OCI-LY3 (cell line): Measurements from ENCODE around the gene DOCK9.

Source experiments
- EZH2phosphoT487 ChIP-seq: fragments of 200-600 bp; shearing (Covaris generic); IDR thresholded peaks from 2 replicates; pipeline ENCODE4 v1.6.1; 2018; ENCODE audit warnings: antibody characterized with exemption, mixed run types, low read depth
- TF ChIP-seq, protein P1 (sequence below): fragments of 200-600, 300-600 bp; sonication (generic); IDR thresholded peaks from 2 replicates; pipeline ENCODE4 v1.5.1; 2014; ENCODE audit warnings: antibody characterized with exemption, low read length, low read depth

DNA sequence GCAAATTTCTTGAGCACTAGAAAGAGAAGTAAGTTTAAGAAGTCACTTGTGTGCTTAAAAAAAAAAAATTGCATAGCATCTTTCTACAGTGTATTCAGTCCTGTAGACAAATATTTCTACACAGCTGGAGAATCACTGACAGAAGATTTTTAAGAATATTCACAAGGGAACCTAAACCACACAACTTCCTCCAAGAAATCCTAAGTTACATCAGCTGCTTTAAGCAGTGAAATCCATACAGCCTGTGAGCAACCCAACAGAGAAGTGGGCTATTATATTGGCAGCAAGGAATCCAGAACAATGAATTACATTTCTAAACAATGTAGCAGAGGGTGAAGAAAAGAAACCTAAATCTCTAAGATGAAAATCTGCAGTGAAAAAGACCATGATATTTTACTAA is 1.5 kb downstream of the DOCK9 start:
- TF ChIP-seq, protein P1, sequence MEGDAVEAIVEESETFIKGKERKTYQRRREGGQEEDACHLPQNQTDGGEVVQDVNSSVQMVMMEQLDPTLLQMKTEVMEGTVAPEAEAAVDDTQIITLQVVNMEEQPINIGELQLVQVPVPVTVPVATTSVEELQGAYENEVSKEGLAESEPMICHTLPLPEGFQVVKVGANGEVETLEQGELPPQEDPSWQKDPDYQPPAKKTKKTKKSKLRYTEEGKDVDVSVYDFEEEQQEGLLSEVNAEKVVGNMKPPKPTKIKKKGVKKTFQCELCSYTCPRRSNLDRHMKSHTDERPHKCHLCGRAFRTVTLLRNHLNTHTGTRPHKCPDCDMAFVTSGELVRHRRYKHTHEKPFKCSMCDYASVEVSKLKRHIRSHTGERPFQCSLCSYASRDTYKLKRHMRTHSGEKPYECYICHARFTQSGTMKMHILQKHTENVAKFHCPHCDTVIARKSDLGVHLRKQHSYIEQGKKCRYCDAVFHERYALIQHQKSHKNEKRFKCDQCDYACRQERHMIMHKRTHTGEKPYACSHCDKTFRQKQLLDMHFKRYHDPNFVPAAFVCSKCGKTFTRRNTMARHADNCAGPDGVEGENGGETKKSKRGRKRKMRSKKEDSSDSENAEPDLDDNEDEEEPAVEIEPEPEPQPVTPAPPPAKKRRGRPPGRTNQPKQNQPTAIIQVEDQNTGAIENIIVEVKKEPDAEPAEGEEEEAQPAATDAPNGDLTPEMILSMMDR = no peak
- TF ChIP-seq EZH2phosphoT487 = no peak
